NCI-H748 (cell line): ENCODE results near the gene XRCC4.
A peak's percentile ranks its signal among the peaks of the same experiment; 100 is the strongest.
"Not testable (repeated sequence)": the region's sequence is repeated elsewhere in the genome, so short reads cannot be mapped to it uniquely, and the experiment has no call there.

Experiments
- DNase-seq: peaks from one replicate; lab custom pipeline; 2025; ENCODE audit not compliant: unreplicated experiment; lab: John Stamatoyannopoulos, UW

The XRCC4 gene

GRCh38 chr5:83337453-83338035 is 260.2 kb downstream of the XRCC4 start:
- no peak for DNase-seq

GRCh38 chr5:83340511-83340918 is 263.2 kb downstream of the XRCC4 start:
- DNase-seq, result no peak

- no peak for DNase-seq
These were observed 264.5 kb downstream of the XRCC4 start for GRCh38 chr5:83341815-83342334.

- DNase-seq, result no peak
These were observed 265.1 kb downstream of the XRCC4 start for GRCh38 chr5:83342465-83342864.

GRCh38 chr5:83343299-83343698 is 266.0 kb downstream of the XRCC4 start:
- DNase-seq, result peak; percentile 23

- DNase-seq, result no peak
These were observed 268.1 kb downstream of the XRCC4 start for GRCh38 chr5:83345423-83345822.

- no peak for DNase-seq
These were observed 271.0 kb downstream of the XRCC4 start for GRCh38 chr5:83348281-83348780.

- peak; percentile 4 for DNase-seq
These were observed 275.9 kb downstream of the XRCC4 start for GRCh38 chr5:83353231-83353630.

- no peak for DNase-seq
These were observed 276.4 kb downstream of the XRCC4 start for GRCh38 chr5:83353774-83354173.

GRCh38 chr5:83354958-83355357 is 277.6 kb downstream of the XRCC4 start:
- no peak for DNase-seq

GRCh38 chr5:83355482-83356014 is 278.2 kb downstream of the XRCC4 start:
- DNase-seq, result not testable (repeated sequence)

GRCh38 chr5:83357621-83358231 is 280.4 kb downstream of the XRCC4 start:
- no peak for DNase-seq

- no peak for DNase-seq
These were observed 283.2 kb downstream of the XRCC4 start for GRCh38 chr5:83360573-83360972.

- no peak for DNase-seq
These were observed 285.2 kb downstream of the XRCC4 start for GRCh38 chr5:83362526-83362925.

GRCh38 chr5:83363111-83363885 is 286.0 kb downstream of the XRCC4 start:
- no peak for DNase-seq

- DNase-seq, result no peak
These were observed 286.5 kb downstream of the XRCC4 start for GRCh38 chr5:83363886-83364275.

GRCh38 chr5:83364312-83365299 is 287.3 kb downstream of the XRCC4 start:
- DNase-seq, result no peak

- no peak for DNase-seq
These were observed 291.0 kb downstream of the XRCC4 start for GRCh38 chr5:83368319-83368718.

GRCh38 chr5:83368835-83369234 is 291.5 kb downstream of the XRCC4 start:
- DNase-seq, result no peak

- no peak for DNase-seq
These were observed 293.6 kb downstream of the XRCC4 start for GRCh38 chr5:83370957-83371356.
